DND-41 (cell line): ENCODE measurements around the gene MYOD1.

Experiments
- CTCF ChIP-seq: IDR thresholded peaks from 2 replicates; pipeline ENCODE4 v1.5.1; 2012; ENCODE audit warnings: borderline replicate concordance, low read length, moderate library complexity, mild to moderate bottlenecking; ENCODE audit not compliant: poor library complexity, severe bottlenecking; ENCODE audit errors: extremely low read depth
- EZH2 ChIP-seq: IDR thresholded peaks from 3 replicates; pipeline ENCODE4 v1.6.1; 2012; ENCODE audit warnings: borderline replicate concordance, low read depth, mild to moderate bottlenecking, moderate library complexity, low read length, inconsistent platforms; ENCODE audit not compliant: severe bottlenecking

GRCh38 chr11:17750013-17750800, 30.8 kb downstream of the MYOD1 start:
- TF ChIP-seq CTCF (no peak), EZH2 (no peak)
